ENCODE results near the gene OR51F2.
"Not testable (repeated sequence)": the region's sequence is repeated elsewhere in the genome, so short reads cannot be mapped to it uniquely, and the experiment has no call there.

Gene OR51F2, protein sequence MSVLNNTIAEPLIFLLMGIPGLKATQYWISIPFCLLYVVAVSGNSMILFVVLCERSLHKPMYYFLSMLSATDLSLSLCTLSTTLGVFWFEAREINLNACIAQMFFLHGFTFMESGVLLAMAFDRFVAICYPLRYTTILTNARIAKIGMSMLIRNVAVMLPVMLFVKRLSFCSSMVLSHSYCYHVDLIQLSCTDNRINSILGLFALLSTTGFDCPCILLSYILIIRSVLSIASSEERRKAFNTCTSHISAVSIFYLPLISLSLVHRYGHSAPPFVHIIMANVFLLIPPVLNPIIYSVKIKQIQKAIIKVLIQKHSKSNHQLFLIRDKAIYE

DNA sequence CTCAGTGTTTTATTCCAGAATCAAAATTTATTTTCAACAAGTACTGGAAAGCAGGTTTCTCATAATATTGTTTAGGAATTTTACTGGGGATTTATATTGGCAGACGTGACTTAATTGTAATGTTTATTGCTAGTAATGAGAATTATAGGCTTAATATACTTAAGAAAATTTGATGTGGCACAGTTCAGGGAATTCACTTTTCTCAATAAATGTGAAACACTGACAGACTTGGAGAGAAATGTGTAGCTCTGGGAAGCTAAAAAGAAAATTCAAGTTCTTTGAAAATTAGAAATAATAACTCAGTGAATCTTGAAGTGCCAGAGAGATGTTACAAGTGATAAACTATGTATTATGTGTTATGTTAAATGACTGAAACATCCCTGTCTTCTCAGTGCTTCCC is at the start of gene OR51F2:
OR51F2 (plus strand) TSS at position 301 of the 400 bp plus-strand sequence. CDS start 101 bp downstream, outside the sequence.
- DNase-seq (ENCODE audit: low read depth in 2 of 2), result no peak

DNA sequence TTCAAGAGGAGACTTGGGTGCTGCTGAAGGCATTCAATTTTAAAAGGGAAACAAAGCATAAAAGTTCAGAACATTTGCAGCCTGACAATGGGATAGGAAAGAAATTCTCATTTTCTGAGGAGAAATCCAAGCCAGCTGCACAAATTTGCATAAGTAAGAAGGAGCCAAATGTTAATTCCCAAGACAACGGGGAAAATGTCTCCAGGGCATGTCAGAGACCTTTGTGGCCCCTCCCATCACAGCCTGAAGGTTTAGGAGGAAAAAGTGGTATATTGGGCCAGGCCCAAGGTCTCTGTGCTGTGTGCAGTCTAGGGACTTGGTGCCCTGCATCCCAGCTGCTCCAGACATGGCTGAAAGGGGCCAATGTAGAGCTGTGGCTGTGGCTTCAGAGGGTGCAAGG is 38.7 kb upstream of the OR51F2 start:
- no peak for DNase-seq (ENCODE audit: low read depth in 2 of 2)

DNA sequence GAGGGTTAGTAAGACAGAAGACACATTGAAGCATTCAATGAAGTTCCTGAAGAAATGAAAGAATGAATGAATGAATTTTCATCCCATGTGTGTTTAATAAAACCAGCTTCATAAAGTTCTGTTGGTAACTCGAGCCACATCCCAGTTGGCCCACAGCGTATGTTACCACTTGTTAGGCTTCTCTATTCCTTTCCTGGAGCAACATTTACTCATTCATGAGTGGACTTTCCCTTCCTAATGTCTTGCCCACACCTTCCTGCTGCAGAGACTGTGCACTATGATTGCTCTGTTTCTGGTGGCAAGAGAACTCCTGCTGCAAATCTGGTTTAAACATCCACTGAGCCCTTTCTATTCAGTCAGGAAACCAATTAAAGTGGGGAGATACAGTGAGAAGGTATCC is 23.9 kb upstream of the OR51F2 start:
- DNase-seq (ENCODE audit: low read depth in 2 of 2), result no peak

DNA sequence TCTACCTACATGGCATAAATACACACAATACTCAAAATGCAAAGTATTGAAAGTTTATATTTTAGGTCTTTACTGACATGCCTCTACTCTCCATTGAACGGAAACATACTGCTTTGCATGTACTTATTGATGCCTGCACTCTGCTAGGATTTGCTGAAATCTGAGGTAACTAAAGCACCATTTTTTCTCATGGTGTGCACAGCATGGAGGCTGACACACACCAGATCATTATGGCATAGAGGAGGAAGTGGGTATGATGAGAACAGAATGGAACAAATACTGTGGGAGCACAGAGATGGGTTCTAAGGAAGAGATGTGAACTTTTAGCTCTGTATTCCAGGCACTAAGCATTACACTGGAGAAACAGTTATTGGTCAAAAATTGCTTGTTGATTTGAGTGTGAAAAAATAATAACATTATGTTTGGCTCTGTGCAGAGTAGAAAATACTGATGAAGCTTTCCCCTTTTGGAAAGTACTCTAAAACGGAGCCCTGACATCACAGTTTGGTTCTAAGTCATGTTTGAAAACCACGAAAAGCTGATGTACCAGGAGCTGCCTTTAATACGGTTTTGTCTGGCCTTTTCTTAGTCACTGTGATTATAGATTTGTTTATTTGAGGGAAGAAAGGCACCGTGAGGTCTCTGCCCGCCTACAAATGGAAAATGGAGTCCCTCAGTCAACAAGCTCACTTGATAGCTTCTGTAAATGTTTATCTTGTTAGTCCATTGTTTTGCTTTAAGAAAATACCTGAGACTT is 22.5 kb upstream of the OR51F2 start:
- no peak for DNase-seq (ENCODE audit: low read depth in 2 of 2)

DNA sequence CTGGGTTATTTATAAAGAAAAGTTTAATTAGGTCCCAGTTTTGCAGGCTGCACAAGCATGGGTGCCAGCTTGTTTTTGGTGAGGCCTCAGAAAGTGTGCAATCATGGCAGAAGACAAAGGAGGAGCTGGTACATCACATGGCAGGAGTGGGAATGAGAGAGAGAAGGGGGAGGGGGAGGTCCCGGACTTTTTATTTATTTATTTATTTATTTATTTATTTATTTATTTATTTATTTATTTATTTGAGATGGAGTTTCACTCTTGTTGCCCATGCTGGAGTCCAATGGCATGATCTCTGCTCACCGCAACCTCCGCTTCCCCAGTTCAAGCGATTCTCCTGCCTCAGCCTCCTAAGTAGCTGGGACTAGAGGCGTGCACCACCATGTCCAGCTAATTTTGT is 19.8 kb upstream of the OR51F2 start:
- not testable (repeated sequence) for DNase-seq (ENCODE audit: low read depth in 2 of 2)

DNA sequence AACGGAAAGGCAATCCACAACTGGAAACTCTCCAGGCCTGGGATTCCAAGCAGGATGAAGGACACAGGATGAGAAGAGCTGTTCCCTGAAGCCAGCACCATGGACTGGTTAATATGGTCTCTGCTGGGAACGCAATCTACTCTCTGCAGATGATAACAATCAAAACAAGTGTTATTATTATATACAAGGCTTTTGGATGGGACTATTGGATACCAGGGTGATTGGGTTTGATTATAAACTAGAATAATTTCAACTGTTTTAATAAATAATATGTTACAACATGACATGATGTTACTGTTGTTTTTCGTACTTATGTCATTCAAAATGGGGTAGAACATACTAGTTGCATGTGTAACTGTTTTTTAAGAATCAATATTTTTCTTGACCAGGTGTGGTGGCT is 16.8 kb upstream of the OR51F2 start, which contains the start of gene OR52R1:
OR52R1 (minus strand) TSS at position 101 of the 400 bp plus-strand sequence; CDS start at position 101, 0 bp downstream.
- no peak for DNase-seq (ENCODE audit: low read depth in 2 of 2)

DNA sequence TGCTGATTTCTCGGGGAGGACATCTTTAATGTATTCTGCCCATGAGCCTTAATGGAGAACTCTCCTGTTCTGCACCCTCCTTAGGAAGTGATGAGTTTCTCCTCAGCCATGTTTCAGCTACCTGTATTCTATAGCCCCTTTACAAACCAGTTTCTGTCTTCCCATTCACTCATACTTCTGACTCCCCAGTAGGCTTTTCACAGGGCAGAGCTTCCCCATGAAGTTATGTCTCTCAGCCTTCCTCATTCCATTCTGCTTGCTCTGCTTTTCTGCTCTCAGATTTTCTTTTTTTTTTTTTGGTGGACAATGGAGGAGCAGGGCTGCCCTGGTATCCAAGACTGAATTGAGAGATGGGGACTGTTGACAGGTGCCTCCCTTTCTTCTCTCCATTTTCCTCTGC is 12.6 kb upstream of the OR51F2 start:
- DNase-seq (ENCODE audit: low read depth in 2 of 2), result no peak

DNA sequence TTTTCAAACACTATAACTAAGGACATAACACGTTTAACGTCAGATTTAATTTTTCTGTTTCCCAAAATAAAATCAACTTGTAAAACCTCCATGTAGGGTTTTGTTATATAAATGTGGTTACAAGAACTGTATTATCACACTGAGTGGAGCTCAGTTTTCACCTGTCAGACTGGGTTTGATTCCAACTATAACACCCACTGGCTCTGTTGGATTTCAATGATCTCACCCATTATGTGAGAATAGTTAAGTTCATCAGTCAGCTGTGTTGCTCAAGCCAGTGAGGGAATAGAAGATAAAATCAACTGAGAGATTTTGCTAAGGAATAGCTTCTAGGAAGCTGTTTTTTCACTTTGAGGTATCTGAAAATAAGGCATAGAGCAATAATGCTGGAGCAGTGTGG is 11.9 kb upstream of the OR51F2 start:
- DNase-seq (ENCODE audit: low read depth in 2 of 2), result no peak

DNA sequence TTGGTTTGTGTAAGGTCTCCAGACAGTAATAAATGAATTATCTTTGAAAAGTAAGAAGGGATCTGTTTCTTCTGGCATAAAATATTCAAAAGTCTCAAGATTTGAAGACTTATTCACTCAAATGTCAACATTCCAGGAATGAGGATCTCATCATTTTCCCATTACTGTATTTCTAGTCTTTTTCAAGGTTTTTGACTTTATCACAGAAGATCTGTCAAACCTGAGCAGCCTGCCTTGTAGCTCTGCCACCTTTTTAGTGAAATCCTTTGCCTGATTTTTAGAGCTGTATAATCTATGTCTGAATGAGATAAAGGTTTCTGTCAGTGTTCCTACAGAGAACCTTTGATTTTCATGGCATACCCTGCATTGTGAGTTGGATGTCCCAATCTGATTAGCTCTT is 4.0 kb downstream of the OR51F2 start:
- no peak for DNase-seq (ENCODE audit: low read depth in 2 of 2)

DNA sequence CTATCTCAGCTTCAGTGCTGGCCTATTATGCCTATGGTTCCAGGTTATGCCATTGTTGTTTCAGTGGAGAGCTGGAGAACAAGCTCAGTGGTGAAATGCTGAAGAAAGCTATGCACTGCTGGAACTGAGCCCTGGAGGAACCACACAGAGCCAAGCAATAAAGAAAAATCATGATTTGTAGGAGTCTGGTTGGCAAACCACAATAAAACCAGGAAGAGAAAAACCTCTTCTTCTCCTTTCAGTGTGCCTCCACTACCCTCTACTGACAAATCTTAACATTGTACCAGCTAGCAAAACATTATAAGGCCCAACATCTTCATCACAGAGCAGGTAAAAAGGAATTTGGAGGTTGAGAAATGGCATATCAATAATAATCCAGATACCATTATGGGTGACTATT is 5.3 kb downstream of the OR51F2 start:
- no peak for DNase-seq (ENCODE audit: low read depth in 2 of 2)

DNA sequence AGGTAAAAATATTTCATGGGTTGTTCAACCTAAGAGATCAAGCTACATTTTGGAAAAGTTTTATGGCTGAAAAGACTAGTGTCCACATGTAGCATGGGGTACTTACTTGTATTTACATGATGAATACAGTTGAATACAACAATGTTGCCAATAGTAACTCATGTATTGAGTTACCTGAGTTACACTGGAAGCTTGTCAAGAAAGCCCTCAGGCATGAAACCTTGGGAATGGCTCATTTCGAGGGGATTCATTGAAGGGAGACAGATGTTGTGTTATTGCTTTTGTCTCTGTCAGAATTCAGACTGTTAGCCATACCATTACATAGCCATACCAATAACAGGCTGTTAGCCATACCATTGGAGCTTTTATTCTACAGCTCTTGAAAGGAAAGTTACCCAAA is 9.2 kb downstream of the OR51F2 start:
- no peak for DNase-seq (ENCODE audit: low read depth in 2 of 2)

DNA sequence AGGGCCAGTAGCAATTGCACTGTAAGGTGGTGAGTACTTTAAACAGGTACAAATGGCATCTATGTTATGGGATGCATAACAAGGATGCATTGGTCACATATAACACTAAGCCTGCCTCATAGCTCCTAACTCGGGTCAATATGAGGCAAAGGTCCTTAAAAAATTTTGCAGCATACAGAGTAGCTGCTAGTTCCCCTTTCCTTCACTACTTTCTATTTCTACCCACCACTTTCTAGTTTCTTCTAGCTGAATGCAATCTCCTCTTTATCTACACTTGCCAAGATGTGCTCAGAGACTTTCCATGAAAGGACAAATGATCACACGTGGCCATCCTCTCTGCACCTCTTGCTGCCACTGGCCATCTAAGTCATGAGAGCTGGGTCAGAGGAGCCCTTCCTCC is 9.8 kb downstream of the OR51F2 start:
- no peak for DNase-seq (ENCODE audit: low read depth in 2 of 2)

DNA sequence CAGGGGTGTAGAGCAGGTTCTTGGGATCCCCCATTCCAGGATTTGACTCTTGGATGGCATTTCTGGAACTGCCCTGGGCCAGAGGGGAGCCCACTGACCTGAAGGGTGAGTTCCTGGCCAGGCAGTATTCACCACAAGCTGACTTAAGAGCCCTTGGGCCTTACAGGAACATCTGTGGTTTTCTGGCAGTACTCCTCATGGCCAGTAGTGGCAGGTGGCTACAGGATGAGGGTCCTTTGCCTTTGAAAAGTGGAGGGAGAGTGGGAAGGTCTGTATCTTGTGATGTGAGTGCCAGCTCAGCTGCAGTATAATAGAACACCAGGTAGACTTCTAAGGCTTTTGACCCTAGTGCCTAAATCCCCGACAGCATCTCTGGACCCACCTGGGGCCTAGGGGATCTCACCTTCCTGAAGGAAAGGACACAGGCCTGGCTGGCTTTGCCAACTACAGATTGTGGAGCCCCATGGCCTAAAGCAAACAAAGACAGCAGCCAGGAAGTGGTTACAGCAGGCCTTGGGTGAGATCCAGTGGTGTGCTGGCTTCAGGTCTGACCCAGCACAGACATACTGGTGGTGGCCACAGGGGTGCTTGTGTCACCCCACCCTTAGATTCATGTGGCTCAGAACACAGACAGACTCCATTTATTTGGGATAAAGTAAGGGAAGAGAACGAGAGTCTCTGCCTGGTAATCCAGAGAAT is 18.9 kb downstream of the OR51F2 start:
- no peak for DNase-seq (ENCODE audit: low read depth in 2 of 2)

DNA sequence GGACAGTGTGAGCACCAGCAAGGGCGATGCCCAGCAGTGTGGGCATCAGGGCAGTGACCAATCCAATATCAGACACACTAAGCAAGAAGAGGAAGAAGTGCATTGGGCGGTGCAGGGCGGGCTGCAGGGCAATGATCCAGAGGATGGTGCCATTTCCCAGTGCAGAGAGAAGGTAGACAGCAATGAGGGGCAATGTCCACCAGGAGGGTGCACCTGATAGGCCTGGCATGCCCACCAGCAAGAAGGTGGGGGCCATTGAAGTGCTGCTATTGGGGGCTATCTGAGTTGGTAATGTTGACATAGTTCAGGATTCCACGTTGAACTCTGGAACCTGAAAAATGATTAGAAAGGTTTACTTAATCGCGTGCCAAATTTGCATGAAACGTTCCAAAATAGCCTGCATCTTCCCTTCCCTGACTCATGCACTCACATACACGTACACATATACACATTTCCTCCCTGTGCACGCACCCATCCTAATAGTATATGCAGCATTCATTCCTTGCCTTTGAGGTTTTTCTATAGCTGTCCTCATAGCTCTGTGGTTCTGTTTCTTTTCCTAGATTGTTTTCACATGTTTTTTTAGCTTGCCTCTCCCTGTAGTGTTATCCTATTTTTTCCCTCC is 27.9 kb downstream of the OR51F2 start, which contains the start of gene OR51S1:
OR51S1 (minus strand) TSS at position 301 of the 625 bp plus-strand sequence; CDS start at position 301, 0 bp downstream.
- no peak for DNase-seq (ENCODE audit: low read depth in 2 of 2)

DNA sequence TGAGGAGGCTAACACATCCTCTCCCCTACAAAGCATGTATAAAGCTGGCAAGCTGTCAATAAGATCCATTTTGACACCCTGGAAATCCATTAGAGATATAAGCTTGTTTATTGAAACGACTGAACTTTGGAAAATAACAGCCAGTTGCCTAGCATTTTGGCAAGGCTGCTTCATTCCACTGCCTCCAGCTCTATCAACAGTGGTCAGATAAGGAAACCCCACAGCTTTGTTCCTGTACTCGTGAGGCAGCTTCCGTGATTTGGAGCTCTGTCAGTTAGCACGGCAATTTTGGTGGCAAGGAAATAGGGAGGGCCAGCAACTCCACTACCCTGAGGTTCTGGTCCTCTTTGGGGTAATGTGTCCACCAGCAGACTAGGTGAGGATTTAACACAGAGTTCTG is 29.9 kb downstream of the OR51F2 start:
- DNase-seq (ENCODE audit: low read depth in 2 of 2), result no peak

DNA sequence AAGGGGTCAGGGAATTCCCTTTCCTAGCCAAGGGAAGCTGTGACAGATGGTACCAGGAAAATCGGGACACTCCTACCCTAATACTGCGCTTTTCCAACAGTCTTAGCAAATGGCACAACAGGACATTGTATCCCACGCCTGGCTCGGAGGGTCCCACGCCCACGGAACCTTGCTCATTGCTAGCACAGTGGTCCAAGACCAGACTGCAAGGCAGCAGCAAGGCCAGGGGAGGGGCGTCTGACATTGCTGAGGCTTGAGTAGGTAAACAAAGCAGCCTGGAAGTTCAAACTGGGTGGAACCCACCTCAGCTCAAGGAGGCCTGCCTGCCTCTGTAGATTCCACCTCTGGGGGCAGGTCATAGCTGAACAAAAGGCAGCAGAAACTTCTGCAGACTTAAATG is 33.2 kb downstream of the OR51F2 start:
- not testable (repeated sequence) for DNase-seq (ENCODE audit: low read depth in 2 of 2)

DNA sequence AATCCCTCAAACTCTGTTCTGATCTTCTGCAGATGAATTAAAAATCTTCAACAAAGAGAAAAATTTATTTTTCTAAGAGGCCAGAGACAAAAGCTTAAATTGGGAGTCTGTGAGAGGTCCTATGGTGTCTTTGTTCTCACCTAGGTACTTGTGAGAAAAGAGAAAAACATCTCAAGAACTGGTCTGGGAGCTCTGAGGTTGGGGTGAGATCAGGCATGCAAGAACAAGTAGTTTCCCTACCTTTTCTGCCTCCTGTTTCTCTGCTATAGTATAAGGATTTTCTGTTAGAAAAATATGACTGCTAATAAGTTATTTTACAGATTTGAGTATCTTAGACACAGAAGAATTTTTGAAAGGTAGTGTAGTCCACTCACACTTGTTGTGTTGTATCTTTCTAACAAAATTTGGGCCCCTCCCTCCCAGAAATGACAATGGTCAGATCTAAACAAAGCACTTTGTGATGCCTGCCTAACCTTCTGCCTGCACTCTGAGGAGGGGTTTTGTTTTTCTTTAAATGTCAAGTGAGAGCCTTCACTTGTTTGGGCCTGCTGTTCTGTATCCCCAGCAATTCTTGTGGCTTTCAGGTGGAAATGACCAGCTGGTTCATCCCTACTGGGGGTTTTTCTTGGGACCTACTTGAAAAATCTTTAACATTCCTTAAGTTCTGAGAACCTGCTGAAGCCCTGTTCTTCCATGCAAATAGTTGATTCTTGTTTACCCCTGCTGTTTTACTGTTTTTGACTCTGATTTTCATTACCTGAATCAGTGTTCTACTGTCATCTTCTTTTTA is 41.5 kb downstream of the OR51F2 start:
- no peak for DNase-seq (ENCODE audit: low read depth in 2 of 2)

DNA sequence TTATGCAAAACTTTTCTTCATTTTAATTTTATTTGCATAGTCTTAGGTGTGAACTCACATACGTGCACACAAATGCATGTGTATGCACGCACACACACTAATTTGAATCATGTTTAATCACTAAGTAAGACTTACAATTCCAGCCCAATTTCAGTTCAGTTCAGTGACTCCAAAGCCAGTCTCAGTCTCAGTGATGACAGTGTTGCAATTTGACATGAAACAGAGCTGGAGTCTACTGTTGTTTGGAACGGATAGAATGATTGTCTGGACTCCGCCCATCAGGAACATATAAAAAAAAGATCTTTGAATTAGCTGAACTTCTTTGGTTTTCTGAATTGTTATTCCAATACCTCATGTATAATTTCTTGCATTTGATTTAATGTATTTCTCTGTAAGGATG is 42.8 kb downstream of the OR51F2 start:
- no peak for DNase-seq (ENCODE audit: low read depth in 2 of 2)

DNA sequence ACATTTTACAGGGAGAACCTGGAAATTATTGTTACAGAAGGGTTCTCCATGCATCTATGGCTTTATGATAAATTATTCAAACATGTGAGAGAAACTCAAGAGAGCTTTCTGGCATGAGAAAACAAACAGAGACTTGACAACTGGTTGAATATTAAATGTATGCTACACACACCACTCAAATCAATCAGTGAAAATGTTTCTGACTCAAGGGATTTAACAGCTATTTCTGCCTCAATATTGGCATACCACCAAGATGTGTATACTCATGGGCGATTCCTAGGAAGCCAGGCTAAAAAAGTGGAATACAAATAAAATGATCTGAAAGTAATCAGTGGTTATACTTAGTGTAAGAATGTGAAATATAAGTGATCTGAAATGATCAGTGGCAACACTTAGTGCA is 44.7 kb downstream of the OR51F2 start:
- DNase-seq (ENCODE audit: low read depth in 2 of 2), result no peak
